SU-DHL-6 (cell line): Measurements from ENCODE around the gene CDC42BPA.
"Not testable (repeated sequence)": the region's sequence is repeated elsewhere in the genome, so short reads cannot be mapped to it uniquely, and the experiment has no call there.

Experiments
- H2AFZ ChIP-seq: fragments of 200-600 bp; sonication (generic); 2 replicates; pipeline ENCODE4 v1.6.1; 2014; ENCODE audit warnings: low read depth, mild to moderate bottlenecking, moderate library complexity, mixed read lengths, antibody characterized with exemption, low read length; ENCODE audit not compliant: severe bottlenecking
- H3F3A ChIP-seq: fragments of 200-600 bp; shearing (Covaris generic); 2 replicates; pipeline ENCODE4 v1.6.0; 2016; ENCODE audit warnings: antibody characterized with exemption, mild to moderate bottlenecking; ENCODE audit not compliant: insufficient read depth
- H3K27ac ChIP-seq: fragments of 200-600 bp; sonication (generic); 2 replicates; pipeline ENCODE4 v1.5.1; 2016; ENCODE audit warnings: low read depth, mild to moderate bottlenecking, low read length, moderate library complexity, mixed read lengths
- H3K27me3 ChIP-seq: fragments of 200-600 bp; sonication (generic), shearing (Covaris generic); 2 replicates; pipeline ENCODE4 v1.6.0; 2014; ENCODE audit warnings: mild to moderate bottlenecking, low read length
- H3K36me3 ChIP-seq: fragments of 200-600 bp; sonication (generic); 2 replicates; pipeline ENCODE4 v1.6.1; 2014; ENCODE audit warnings: mild to moderate bottlenecking, low read length, mixed read lengths
- H3K4me2 ChIP-seq: fragments of 300-600, 200-600 bp; shearing (Covaris generic), sonication (generic); 2 replicates; pipeline ENCODE4 v1.6.0; 2014; ENCODE audit warnings: low read length, low read depth, mild to moderate bottlenecking; ENCODE audit not compliant: poor library complexity, severe bottlenecking
- H3K4me3 ChIP-seq: fragments of 200-600 bp; sonication (generic); 2 replicates; pipeline ENCODE4 v1.5.1; 2014; ENCODE audit warnings: antibody characterized with exemption, low read length, mild to moderate bottlenecking, mixed read lengths; ENCODE audit not compliant: insufficient read depth, poor library complexity, severe bottlenecking
- H3K79me2 ChIP-seq: fragments of 200-600 bp; sonication (generic); 2 replicates; pipeline ENCODE4 v1.6.1; 2014; ENCODE audit warnings: mild to moderate bottlenecking, low read length, moderate library complexity; ENCODE audit not compliant: insufficient read depth
- H3K9ac ChIP-seq: fragments of 200-600 bp; sonication (generic); 2 replicates; pipeline ENCODE4 v1.7.0; 2014; ENCODE audit warnings: mild to moderate bottlenecking, low read length
- H3K9me2 ChIP-seq: fragments of 200-600 bp; sonication (generic); replicated peaks from 2 replicates; pipeline ENCODE4 v1.6.1; 2014; ENCODE audit warnings: low read length; ENCODE audit not compliant: insufficient read depth
- H3K9me3 ChIP-seq: fragments of 200-600 bp; sonication (generic); 2 replicates; pipeline ENCODE4 v1.6.1; 2014; ENCODE audit warnings: low read length, mixed read lengths; ENCODE audit not compliant: insufficient read depth
- H4K20me1 ChIP-seq: fragments of 200-600 bp; sonication (generic); 2 replicates; pipeline ENCODE4 v1.6.1; 2014; ENCODE audit warnings: low read depth, mild to moderate bottlenecking, antibody characterized with exemption, low read length, moderate library complexity, mixed read lengths
- EZH2phosphoT487 ChIP-seq: fragments of 200-600 bp; sonication (generic), shearing (Covaris generic); conservative IDR thresholded peaks from 2 replicates; pipeline ENCODE4 v1.6.1; 2018; ENCODE audit warnings: mild to moderate bottlenecking, antibody characterized with exemption, low read length, moderate library complexity, mixed read lengths
- TF ChIP-seq, protein P1 (sequence below): fragments of 200-600 bp; sonication (generic); IDR thresholded peaks from one replicate; pipeline ENCODE4 v1.5.1; 2017; ENCODE audit warnings: antibody characterized with exemption, mild to moderate bottlenecking, low read length, moderate library complexity; ENCODE audit not compliant: insufficient read depth, poor library complexity, severe bottlenecking

CDC42BPA gene

DNA sequence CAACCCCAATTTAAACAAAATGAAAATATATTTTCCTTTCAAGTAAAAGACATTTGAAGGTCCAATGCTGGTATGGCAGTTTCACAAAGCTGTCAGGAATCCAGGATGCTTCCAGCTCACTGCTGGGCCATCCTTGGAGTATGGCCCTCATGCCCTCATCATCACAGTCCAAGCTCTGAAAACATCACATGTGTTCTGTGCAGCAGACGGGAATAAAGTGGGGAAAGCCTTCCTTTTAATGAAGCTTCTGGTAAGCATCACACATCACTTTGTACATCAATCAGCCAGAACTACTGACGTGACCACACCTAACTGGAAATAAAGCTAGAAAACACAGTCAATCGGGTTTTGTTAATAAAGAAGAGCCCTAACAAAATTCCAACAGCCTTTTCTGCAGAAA lies 22.7 kb downstream of the CDC42BPA start:
- H3K9ac ChIP-seq = no peak overlapping the region

GRCh38 chr1:227285745-227286144 lies 32.5 kb downstream of the CDC42BPA start:
- Histone ChIP-seq H3F3A (no peaks in the 10 kb centered on the region), H3K4me3 (no peak overlapping the region), H4K20me1 (no peaks in the 10 kb centered on the region), H3K9ac (no peak overlapping the region), H3K9me3 (no peaks in the 10 kb centered on the region; the same call in 1 of the 2 replicates), H3K36me3 (no peaks in the 10 kb centered on the region), H3K27ac (no peak overlapping the region), H2AFZ (no peak overlapping the region), H3K27me3 (no peaks in the 10 kb centered on the region), H3K4me2 (no peak overlapping the region), H3K79me2 (no peaks in the 10 kb centered on the region), H3K9me2 (no peaks in the 10 kb centered on the region)
- TF ChIP-seq, protein P1, sequence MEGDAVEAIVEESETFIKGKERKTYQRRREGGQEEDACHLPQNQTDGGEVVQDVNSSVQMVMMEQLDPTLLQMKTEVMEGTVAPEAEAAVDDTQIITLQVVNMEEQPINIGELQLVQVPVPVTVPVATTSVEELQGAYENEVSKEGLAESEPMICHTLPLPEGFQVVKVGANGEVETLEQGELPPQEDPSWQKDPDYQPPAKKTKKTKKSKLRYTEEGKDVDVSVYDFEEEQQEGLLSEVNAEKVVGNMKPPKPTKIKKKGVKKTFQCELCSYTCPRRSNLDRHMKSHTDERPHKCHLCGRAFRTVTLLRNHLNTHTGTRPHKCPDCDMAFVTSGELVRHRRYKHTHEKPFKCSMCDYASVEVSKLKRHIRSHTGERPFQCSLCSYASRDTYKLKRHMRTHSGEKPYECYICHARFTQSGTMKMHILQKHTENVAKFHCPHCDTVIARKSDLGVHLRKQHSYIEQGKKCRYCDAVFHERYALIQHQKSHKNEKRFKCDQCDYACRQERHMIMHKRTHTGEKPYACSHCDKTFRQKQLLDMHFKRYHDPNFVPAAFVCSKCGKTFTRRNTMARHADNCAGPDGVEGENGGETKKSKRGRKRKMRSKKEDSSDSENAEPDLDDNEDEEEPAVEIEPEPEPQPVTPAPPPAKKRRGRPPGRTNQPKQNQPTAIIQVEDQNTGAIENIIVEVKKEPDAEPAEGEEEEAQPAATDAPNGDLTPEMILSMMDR = no peak

More for the DNA sequence above, 22.7 kb downstream of the CDC42BPA start:
- Histone ChIP-seq H4K20me1 (no peaks in the 10 kb centered on the region), H3K27ac (no peak overlapping the region), H3K27me3 (no peaks in the 10 kb centered on the region), H3K4me2 (no peak overlapping the region), H3K9me3 (no peaks in the 10 kb centered on the region; the same call in 1 of the 2 replicates), H3K79me2 (no peaks in the 10 kb centered on the region), H3F3A (no peaks in the 10 kb centered on the region), H3K4me3 (no peak overlapping the region), H2AFZ (no peak overlapping the region), H3K36me3 (no peaks in the 10 kb centered on the region), H3K9me2 (no peaks in the 10 kb centered on the region)
- TF ChIP-seq EZH2phosphoT487 = no peak

DNA sequence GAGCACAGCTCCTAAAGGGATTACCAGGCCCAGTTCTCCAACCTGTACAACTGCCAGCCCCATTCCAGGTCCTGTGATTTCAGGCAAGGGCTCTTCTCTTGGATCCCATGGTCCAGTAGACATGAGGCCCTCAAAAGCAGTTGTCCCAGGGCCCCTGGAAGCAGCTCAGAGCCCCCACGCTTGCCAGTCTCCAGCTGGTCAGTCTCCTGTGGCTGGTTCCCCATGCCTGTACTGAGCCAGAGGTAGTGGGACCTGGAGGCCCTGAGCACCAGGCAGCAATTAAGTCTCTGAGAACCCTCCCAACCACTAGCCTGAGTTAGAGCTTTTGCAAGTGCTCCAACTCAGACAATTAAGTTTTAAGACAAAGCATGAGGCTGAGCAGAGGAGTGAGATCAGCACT lies 36.9 kb downstream of the CDC42BPA start:
- Histone ChIP-seq H3K9me2 (no peaks in the 10 kb centered on the region), H3K4me2 (no peak overlapping the region), H3K36me3 (no peaks in the 10 kb centered on the region), H3K4me3 (no peak overlapping the region), H4K20me1 (no peaks in the 10 kb centered on the region), H2AFZ (no peak overlapping the region), H3K9ac (no peak overlapping the region), H3K9me3 (no peaks in the 10 kb centered on the region; the same call in 1 of the 2 replicates), H3K79me2 (no peaks in the 10 kb centered on the region), H3F3A (no peaks in the 10 kb centered on the region), H3K27me3 (no peaks in the 10 kb centered on the region), H3K27ac (no peak overlapping the region)
- no peak for TF ChIP-seq EZH2phosphoT487
- TF ChIP-seq, protein P1 = no peak

- Histone ChIP-seq H3F3A (no peaks in the 10 kb centered on the region), H3K4me3 (no peak overlapping the region), H3K9me3 (no peaks in the 10 kb centered on the region), H3K27me3 (no peaks in the 10 kb centered on the region), H2AFZ (no peak overlapping the region), H3K9me2 (no peaks in the 10 kb centered on the region), H3K9ac (no peak overlapping the region), H3K4me2 (no peak overlapping the region), H4K20me1 (no peaks in the 10 kb centered on the region), H3K36me3 (no peaks in the 10 kb centered on the region), H3K79me2 (no peaks in the 10 kb centered on the region), H3K27ac (no peak overlapping the region)
- TF ChIP-seq, protein P1 = no peak
- no peak for TF ChIP-seq EZH2phosphoT487
These were observed 37.5 kb downstream of the CDC42BPA start for GRCh38 chr1:227280836-227281235.

DNA sequence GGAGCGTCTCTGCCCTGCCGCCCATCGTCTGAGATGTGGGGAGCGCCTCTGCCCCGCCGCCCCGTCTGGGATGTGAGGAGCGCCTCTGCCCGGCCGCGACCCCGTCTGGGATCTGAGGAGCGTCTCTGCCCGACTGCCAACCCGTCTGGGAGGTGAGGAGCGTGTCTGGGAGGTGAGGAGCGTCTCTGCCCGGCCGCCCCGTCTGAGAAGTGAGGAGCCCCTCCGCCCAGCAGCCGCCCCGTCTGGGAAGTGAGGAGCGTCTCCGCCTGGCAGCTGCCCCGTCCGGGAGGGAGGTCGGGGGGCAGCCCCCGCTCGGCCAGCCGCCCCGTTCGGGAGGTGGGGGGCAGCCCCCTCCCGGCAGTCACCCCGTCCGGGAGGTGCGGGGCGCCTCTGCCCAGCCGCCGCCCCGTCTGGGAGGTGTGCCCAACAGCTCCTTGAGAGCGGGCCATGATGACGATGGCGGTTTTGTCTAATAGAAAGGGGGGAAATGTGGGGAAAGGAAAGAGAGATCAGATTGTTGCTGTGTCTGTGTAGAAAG lies 42.1 kb downstream of the CDC42BPA start:
- not testable (repeated sequence) for H3K27ac ChIP-seq, H2AFZ ChIP-seq, H3K4me3 ChIP-seq, H3K79me2 ChIP-seq, H4K20me1 ChIP-seq, H3K36me3 ChIP-seq, H3K4me2 ChIP-seq, H3K9ac ChIP-seq, H3K27me3 ChIP-seq, H3F3A ChIP-seq, H3K9me3 ChIP-seq, H3K9me2 ChIP-seq
